Large intestine (tissue), 3 donors: ENCODE measurements around the gene TRAPPC2L. TPM values are rescaled to one million over a fixed set of nuclear protein-coding genes. Genes with fewer than 3 reads are reported as not detected.

Experiments used
- DNase-seq, 2 donors: peaks; one replicate each; pipeline versions ENCODE4 v3.0.0 to v3.0.0-alpha.2; 2013
- H3K27ac ChIP-seq: one replicate; pipeline ENCODE4 v1.5.1; 2013; ENCODE audit warnings: low read length
- H3K27me3 ChIP-seq: 2 replicates; pipeline ENCODE4 v1.6.1; 2013; ENCODE audit warnings: low read length; ENCODE audit not compliant: control insufficient read depth, insufficient read depth
- H3K36me3 ChIP-seq: 2 replicates; pipeline ENCODE4 v1.6.1; 2013; ENCODE audit warnings: low read length; ENCODE audit not compliant: control insufficient read depth, insufficient read depth
- H3K4me1 ChIP-seq: one replicate; pipeline ENCODE4 v1.6.1; 2013; ENCODE audit warnings: low read length; ENCODE audit not compliant: control insufficient read depth, insufficient read depth
- H3K4me3 ChIP-seq: one replicate; pipeline ENCODE4 v1.5.1; 2013; ENCODE audit warnings: low read length
- H3K9me3 ChIP-seq: one replicate; pipeline ENCODE4 v1.6.1; 2013; ENCODE audit warnings: mild to moderate bottlenecking, low read depth, low read length, moderate library complexity; ENCODE audit not compliant: control insufficient read depth
- WGBS: methylation state at CpG from one replicate; pipeline ENCODE4 v1.1.5; 2013; ENCODE audit warnings: low lambda C conversion rate; ENCODE audit not compliant: insufficient coverage; 5-methylcytosine and 5-hydroxymethylcytosine counted together
- polyA plus RNA-seq: library from polyadenylated mRNA; unstranded; fragments of 120-200 nt; gene quantifications from one replicate; pipeline ENCODE4 v1.2.1, GENCODE V29; 2013

TRAPPC2L gene
- polyA plus RNA-seq, 1 donor: 96.0 TPM

- no peak overlapping the region for H3K27ac ChIP-seq
- no peaks in the 10 kb centered on the region for H3K9me3 ChIP-seq
- peaks cover 13% of the 10 kb centered on the region for H3K27me3 ChIP-seq
- H3K36me3 ChIP-seq: no peaks in the 10 kb centered on the region
- WGBS: no CpG with 5 or more reads among the region's 27 CpGs
- H3K4me1 ChIP-seq: no peaks in the 10 kb centered on the region
- H3K4me3 ChIP-seq: no peak overlapping the region
- DNase-seq: no peak
Measured at GRCh38 chr16:88868974-88869672, 12.2 kb downstream of the TRAPPC2L start.

- Histone ChIP-seq H3K9me3 (no peaks in the 10 kb centered on the region), H3K27ac (no peak overlapping the region), H3K36me3 (no peaks in the 10 kb centered on the region), H3K4me3 (no peak overlapping the region), H3K4me1 (no peaks in the 10 kb centered on the region), H3K27me3 (peaks cover 13% of the 10 kb centered on the region)
- no peak for DNase-seq
- WGBS: no CpG with 5 or more reads among the region's 9 CpGs
Measured at GRCh38 chr16:88869673-88869980, 12.7 kb downstream of the TRAPPC2L start.

GRCh38 chr16:88870608-88871348 is 13.9 kb downstream of the TRAPPC2L start:
- Histone ChIP-seq H3K4me3 (no peak overlapping the region), H3K9me3 (peaks cover 4% of the 10 kb centered on the region), H3K4me1 (no peaks in the 10 kb centered on the region), H3K27me3 (peaks cover 13% of the 10 kb centered on the region), H3K36me3 (no peaks in the 10 kb centered on the region), H3K27ac (no peak overlapping the region)
- no CpG with 5 or more reads among the region's 37 CpGs for WGBS
- DNase-seq: no peak

GRCh38 chr16:88871349-88871702 is 14.4 kb downstream of the TRAPPC2L start:
- Histone ChIP-seq H3K36me3 (no peaks in the 10 kb centered on the region), H3K27me3 (peaks cover 13% of the 10 kb centered on the region), H3K4me3 (no peak overlapping the region), H3K9me3 (peaks cover 4% of the 10 kb centered on the region), H3K4me1 (no peaks in the 10 kb centered on the region), H3K27ac (no peak overlapping the region)
- DNase-seq: no peak
- WGBS: no CpG with 5 or more reads among the region's 8 CpGs

GRCh38 chr16:88871730-88872416 is 14.9 kb downstream of the TRAPPC2L start:
- Histone ChIP-seq H3K4me3 (no peak overlapping the region), H3K4me1 (no peaks in the 10 kb centered on the region), H3K27ac (no peak overlapping the region), H3K9me3 (peaks cover 4% of the 10 kb centered on the region), H3K27me3 (peaks cover 13% of the 10 kb centered on the region), H3K36me3 (no peaks in the 10 kb centered on the region)
- WGBS: no CpG with 5 or more reads among the region's 21 CpGs
- no peak for DNase-seq

GRCh38 chr16:88872650-88873331 is 15.9 kb downstream of the TRAPPC2L start:
- DNase-seq: no peak
- peaks cover 13% of the 10 kb centered on the region for H3K27me3 ChIP-seq
- no peak overlapping the region for H3K4me3 ChIP-seq
- H3K27ac ChIP-seq: no peak overlapping the region
- WGBS: no CpG with 5 or more reads among the region's 25 CpGs
- no peaks in the 10 kb centered on the region for H3K36me3 ChIP-seq
- H3K4me1 ChIP-seq: no peaks in the 10 kb centered on the region
- peaks cover 4% of the 10 kb centered on the region for H3K9me3 ChIP-seq

- H3K27ac ChIP-seq: no peak overlapping the region
- no peaks in the 10 kb centered on the region for H3K36me3 ChIP-seq
- peaks cover under 1% of the 10 kb centered on the region for H3K4me1 ChIP-seq
- WGBS: no CpG with 5 or more reads among the region's 34 CpGs
- H3K27me3 ChIP-seq: peaks cover 9% of the 10 kb centered on the region
- H3K9me3 ChIP-seq: peaks cover 8% of the 10 kb centered on the region
- no peak overlapping the region for H3K4me3 ChIP-seq
- no peak for DNase-seq
Measured at GRCh38 chr16:88874938-88875599, 18.1 kb downstream of the TRAPPC2L start.

GRCh38 chr16:88875703-88876234 is 18.8 kb downstream of the TRAPPC2L start:
- 80% methylated on average over 1 of the region's 22 CpGs for WGBS
- Histone ChIP-seq H3K9me3 (peaks cover 8% of the 10 kb centered on the region), H3K27ac (no peak overlapping the region), H3K4me1 (peaks cover 8% of the 10 kb centered on the region), H3K4me3 (no peak overlapping the region), H3K27me3 (peaks cover 7% of the 10 kb centered on the region), H3K36me3 (no peaks in the 10 kb centered on the region)
- no peak for DNase-seq

GRCh38 chr16:88876942-88877526 is 20.1 kb downstream of the TRAPPC2L start:
- no CpG with 5 or more reads among the region's 33 CpGs for WGBS
- DNase-seq: no peak
- no peak overlapping the region for H3K4me3 ChIP-seq
- peaks cover 8% of the 10 kb centered on the region for H3K9me3 ChIP-seq
- H3K4me1 ChIP-seq: peaks cover 17% of the 10 kb centered on the region
- H3K36me3 ChIP-seq: no peaks in the 10 kb centered on the region
- peaks cover 14% of the 10 kb centered on the region for H3K27me3 ChIP-seq
- H3K27ac ChIP-seq: no peak overlapping the region
